Adrenal gland (tissue), 5 donors: ENCODE measurements around the gene GPR25.

ENCODE experiments used
- POLR2A ChIP-seq, 2 donors: fragments of 450-650 bp; IDR thresholded peaks; one replicate each; pipeline ENCODE4 v1.6.1; 2017; ENCODE audit warnings: antibody characterized with exemption in 2 of 2, mild to moderate bottlenecking in 2 of 2, moderate library complexity in 1 of 2
- TF ChIP-seq, protein P1 (sequence below), 6 experiments: fragments of 450-650 bp in 4 of 6; fragments of 200-600 bp in 2 of 6; sonication (generic) in 1 of 6; IDR thresholded peaks; 1 replicate in 5 of 6; 2 replicates in 1 of 6; pipeline versions ENCODE4 v1.5.1 to v1.8.0; 2016 to 2021; ENCODE audit warnings: antibody characterized with exemption in 6 of 6, mild to moderate bottlenecking in 2 of 6, moderate library complexity in 1 of 6
- donor health status: DM: no; HTN: no; CAD: no.

DNA sequence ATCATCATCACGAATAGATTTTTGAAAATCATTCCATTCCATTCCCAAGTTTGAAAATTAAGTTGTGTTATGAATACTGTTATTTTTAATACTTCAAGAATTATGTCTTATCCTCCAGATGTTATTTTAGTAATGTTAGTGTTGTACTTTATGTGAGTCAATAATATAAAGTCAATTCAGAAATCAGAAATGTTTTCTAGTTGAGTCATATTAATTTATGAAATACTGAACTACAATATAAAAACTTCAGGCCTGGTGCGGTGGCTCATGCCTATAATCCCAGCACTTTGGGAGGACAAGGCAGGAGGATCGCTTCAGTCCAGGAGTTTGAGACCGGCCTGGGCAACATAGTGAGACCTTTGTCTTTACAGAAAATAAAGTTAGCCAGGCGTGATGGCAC lies 38.4 kb upstream of the GPR25 start:
- TF ChIP-seq, protein P1, sequence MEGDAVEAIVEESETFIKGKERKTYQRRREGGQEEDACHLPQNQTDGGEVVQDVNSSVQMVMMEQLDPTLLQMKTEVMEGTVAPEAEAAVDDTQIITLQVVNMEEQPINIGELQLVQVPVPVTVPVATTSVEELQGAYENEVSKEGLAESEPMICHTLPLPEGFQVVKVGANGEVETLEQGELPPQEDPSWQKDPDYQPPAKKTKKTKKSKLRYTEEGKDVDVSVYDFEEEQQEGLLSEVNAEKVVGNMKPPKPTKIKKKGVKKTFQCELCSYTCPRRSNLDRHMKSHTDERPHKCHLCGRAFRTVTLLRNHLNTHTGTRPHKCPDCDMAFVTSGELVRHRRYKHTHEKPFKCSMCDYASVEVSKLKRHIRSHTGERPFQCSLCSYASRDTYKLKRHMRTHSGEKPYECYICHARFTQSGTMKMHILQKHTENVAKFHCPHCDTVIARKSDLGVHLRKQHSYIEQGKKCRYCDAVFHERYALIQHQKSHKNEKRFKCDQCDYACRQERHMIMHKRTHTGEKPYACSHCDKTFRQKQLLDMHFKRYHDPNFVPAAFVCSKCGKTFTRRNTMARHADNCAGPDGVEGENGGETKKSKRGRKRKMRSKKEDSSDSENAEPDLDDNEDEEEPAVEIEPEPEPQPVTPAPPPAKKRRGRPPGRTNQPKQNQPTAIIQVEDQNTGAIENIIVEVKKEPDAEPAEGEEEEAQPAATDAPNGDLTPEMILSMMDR (IDR thresholded peaks at IDR 0.05) = no peak
- TF ChIP-seq POLR2A (IDR thresholded peaks at IDR 0.05) = no peak
